Activated naive CD4-positive, alpha-beta T cell (primary cell): ENCODE results near the gene SAP25.
"Not testable (repeated sequence)": the region's sequence is repeated elsewhere in the genome, so short reads cannot be mapped to it uniquely, and the experiment has no call there.

ENCODE experiments used
- DNase-seq, 4 experiments: peaks; one replicate each; lab custom pipeline; 2025; lab: John Stamatoyannopoulos, UW

SAP25 gene

DNA sequence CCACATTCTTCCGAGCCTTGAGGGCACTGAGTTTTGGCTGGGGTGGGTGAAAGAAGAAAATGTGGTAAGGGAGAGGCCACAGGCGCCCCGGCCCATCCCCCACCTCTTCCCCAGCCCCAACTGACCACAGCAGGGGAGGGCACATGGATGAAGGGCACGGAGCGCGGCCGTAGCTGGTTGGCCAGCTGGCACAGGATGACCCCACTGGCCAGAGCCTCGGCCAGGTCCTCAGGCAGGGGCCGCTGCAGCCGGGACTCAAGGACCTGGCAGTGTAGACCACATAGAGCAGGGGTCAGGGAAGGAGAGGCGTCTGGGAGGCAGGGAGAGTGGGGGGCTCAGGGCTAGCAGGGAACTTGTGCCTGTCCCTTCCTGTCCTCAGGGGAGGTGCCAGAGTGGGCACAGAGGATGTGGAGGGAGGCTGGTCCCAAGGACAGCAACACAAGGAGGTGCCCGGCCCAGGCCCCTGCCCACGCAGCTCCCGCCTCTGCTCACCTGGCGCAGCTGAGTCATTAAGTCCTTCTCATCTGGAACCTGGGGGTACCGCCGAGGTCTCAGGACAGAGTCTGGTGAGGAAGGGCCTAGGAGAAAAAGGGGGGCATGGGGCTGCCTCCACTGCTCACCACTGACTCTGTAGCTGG is 2.2 kb upstream of the SAP25 start:
- DNase-seq, result no peak

DNA sequence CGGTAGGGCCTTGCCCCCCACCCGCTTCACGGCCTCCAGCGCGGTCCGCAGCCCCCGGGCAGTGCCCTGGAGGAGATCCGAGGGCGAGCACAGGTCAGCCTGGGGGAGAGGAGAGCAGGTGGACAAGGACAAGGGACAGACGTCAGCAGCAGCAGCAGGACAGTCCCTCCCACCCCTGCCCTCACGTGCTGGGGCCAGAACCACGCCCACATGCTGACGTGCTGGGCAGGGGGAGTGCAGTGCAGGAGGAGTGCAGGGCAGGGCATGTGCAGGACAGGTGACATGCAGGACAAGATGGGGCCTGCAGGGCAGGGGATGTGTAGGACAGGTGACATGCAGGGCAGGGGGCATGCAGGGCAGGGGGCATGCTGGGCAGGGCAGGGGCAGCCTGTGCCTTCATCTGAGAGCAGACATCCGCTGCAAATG is 1.5 kb upstream of the SAP25 start:
- DNase-seq, result no peak

DNA sequence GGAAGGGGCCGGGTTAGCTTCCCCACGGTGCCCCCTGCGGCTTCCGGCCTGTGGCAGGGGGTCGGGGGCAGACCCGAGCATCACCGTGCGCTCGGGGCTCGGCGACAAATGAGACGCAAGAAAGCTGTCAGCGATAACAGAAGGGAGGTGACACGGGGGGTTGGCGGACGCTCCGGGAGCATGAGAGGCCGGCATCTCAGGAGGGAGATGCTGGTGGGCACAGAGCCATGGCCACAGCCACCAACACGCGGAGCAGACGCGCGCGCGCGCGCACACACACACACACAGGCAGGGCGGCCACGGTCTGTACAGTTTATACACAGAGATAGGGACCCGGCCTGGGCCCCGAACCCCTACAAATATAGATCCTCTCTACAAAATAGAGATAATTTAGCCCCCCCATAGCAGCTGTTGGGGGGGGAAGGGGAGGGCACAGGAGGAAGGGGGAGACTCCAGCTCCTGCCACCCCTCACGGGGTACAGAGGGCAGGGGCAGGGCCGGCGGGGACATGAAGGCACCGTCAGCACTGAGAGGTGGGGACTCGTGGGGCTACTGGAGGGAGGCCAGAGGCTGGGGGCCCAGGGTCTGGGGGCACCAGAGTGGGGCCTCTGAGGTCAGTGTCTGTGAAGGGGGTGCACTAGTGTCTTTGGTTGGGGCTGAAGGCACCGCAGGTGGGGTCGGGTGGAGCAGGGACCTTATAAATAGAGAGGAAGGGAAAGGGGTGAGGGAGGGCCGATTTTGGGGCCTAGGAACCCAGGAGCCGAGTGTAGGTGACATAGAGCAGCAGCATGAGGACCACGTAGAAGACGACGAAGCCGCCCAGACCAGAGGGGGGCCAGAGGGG is 884 bp upstream of the SAP25 start:
- DNase-seq, result no peak

DNA sequence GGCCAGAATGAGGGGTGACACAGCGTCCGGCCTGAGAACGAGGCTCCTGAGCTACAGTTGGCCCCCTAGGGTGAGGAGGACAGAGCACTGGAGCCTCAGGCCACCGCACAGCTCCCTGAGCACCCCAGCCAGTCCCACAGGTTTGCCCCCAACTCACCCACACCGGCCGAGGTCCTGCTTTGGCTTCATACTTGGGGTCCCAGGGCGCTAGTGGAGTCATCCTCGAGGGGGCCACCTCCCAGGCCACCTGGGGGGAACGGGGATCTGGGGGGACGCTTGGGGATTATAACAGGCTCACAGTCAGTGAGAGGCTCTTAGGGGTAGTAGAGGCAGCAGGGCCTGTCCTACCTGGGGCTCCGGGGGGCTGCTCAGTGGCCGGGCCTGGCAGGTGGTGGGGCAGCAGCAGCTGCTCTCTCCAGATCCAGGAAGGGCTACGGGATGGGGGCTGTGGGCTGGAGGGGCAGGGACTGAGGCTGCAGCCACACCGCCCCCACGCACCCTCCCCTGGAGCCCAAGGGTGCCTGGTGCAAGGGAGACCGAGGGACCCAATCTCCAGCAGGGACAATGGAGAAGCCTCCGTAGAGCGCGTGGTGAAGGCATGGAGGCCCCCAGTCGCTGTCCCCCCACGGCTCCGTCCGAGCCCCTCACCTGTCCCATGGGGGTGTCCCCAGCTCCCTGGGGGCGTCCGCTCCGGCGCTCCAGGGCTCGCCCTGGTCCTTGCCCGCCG is 588 bp downstream of the SAP25 start:
- no peak for DNase-seq

DNA sequence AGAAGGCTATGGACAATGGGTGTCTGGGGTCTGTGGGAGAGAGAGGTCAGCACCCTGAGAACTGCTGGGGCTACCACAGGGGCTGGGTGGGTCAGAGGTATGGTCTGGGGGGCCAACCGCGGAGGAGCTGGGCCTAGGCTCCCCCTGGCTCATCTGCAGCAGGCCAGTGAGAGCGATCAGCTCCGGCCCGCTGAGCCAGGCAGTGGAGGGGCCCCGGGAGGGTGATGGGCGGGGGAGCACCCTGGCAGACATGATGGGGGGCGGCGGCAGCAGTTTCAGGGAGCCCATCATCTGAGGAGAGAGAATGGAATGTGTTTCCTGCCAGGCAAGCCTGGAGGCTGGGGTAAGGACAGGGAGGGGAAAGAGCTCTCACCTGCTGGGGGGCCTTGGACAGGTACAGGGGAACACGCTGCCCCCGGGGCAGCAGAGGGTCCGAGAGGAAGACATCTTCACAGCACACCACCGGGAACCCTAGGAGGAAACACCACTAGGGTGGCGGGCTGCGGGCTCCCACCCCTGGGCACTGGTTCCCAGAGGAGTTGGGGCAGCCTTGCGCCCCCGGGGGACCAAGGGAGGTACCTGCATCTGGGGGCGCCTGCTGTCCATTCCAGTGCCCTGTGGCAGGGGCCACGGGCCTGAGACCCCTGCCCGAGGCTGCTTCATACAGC is 1.3 kb downstream of the SAP25 start:
- no peak for DNase-seq

DNA sequence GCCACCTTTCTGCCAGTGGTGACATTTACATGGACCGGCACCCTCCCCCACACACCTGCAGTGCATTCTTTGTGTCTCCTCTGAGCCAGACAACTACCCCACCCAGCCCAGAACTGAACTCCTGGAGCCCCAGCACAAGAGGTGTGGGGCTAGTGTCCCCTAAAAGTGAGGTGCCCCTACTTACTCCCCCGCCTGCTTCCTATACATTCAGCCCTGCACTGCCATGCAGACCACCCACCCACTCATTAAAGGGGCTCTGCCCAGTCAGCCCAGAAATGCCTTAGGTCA is 1.9 kb downstream of the SAP25 start:
- no peak for DNase-seq

DNA sequence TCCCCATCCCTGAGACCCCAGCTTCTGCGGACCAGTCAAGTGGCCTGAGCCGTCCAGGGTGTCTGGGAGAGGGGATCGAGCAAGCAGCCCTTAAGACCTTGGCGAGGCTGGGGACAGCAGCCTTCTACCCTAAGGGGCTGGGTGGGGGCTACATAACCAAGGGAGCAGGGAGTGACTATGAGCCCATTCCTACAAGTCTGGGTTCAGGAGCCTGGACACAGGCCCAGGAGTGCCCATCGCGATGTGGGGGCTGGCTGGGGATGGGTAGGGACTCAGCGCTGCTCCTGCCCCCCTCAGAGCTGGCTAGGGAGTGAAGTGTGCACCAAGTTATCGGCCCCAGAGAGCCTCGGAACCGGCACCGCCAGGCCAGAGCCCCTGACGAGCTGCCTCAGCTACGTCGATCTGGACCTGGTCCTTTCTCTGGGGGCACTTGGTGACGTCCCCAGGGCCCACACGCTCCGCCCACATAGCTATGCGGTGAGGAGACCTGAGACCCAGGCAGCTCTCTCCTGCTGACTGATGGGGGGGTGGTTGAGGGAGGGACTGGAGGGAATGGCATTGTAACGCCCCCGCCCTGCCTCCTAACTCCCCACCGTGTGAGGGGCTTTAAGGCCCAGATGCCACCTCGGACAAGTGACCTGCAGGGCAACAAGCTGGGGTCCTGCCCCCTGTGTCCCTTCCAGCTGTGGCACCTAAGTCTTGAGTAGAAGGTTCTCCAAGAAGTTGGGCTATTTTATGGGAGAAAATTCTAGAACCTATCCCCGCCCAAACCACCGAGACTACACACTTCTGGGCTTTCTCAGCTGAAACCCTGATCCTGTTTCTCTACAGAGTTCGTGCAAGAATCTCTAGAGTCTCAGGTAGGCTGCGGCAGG is 2.5 kb downstream of the SAP25 start:
- no peak for DNase-seq

DNA sequence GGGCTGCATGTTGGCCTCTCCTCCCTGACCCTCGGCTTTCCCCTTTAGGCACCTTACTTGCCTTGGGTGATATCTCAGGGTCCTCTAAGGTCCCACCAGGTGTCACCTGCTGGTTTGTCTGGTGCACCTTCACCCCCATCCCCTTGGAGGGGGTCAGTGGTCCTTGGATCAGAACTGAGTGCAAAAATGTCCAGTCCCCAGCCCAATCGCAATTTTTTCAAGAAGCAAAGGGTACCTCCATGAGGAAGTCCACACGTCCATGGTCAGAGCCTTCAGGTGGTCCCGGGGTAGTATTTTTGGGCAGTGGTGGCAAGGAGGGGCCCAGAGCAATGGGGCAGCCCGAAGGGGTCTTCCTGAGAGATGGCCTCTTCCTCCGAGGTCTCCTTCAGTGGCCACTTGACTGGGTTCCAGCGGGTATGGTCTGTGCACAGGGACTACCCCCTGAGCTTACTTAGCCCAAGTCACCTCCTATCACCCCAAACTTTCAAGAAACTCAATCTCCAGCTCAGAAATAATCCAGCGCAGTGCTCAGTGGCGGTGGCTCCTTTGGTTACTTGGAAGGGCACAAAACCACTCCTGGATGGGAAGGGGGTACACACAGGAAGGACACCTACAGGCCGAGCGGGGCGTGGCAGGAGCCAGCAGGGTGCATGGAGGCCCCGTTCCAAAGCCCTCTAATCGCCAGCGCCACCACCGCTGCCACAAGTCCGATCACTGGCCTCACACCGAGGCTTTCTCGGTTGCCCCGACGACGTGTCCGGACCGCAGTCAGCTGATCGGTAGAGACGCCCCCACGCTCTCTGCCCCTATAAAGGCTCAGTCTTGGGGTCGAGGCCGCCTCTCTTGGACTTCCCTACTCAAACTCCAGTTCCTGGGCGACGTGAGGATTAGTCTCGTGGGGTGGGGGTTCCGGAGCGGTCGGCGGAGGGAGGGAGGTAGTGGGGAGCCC is 4.5 kb downstream of the SAP25 start:
- peak in 1 of 4 experiments; percentile 30 for DNase-seq

DNA sequence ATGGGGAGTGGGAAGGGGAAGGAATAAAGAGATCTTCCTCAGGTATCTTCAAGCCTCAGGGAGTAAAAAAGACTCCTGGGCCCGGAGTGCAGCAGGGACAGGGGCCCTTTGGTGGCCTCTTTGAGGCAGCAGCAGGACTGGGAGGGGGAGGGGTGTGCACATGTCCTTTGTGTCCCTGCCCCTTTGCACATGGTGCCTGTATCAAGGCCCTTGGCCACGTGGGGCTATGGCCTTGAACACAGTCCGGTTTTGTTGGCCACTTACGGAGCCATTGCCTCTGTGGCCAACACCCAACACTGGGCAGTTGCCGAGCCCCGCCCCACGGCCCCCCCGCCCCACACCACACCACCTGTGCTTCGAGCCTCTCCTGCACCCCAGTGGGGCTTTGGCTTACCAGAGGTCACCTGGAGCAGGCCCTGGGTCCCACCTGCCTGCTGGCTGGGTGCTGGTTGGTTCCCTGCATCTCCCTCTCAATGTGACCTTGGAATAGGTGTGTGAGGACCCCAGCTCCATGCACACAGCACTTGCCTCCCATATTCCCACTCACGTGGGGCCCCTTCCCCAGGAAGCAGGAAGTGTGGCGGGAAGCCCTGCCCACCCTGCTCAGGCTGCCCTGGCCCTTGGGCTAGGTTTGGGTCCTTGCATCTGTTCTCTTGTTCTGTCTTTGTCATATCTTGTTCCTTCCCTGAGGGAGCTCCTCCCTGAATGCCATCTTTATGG is 5.4 kb downstream of the SAP25 start:
- no peak for DNase-seq

DNA sequence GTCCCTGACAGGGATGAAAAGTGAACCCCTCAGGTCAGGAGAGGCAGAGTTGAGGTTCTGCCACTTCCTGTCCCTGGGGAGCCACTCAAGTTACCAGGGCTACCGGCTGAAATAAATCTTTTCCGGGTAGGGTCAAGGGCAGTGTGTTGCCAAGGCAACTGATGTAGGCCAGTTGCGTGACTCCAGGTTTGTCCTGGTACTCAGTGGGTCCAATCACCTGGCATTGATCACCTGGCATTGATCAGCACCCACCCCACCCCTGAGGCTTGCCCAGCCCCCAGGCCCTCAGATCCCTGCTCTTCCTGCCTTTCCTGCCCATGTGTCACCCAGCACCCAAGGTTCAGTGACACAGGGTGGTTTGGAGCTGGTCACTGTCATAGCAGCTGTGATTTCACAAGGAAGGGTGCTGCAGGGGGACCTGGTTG is 5.9 kb downstream of the SAP25 start:
- no peak for DNase-seq

DNA sequence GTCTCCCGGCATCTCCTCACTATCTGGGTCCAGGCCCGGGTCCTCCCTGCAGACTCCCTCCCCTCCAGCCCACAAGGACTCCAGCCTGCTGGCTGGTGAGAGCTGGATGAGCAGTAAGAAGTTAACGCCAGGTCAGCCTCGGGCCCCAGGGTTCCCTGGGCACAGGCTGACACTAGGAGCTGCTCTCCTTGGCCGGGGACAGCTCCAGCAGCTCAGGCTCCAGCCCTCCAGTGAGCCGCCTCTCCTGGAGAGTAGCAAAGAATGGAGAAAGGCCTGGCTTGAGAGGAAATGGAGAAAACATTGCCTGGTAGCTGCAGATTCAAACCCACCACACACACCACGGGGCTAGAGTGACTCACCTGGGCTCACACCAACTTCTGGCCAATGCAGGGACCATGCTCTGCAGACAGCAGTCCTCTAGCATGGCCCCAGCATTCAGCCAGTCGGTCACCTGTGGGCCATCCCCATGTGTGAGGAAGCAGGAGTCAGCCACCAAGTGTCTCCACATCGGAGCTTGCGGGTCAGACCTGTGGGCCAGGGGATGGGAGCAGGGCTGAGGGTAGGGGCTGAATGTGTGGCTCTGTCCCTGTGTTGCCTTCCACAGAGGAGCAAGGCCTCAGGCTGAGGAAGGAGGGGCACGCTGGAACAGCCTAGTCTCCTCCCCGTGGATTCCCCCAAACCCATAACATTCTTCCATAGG is 6.5 kb downstream of the SAP25 start:
- no peak for DNase-seq

DNA sequence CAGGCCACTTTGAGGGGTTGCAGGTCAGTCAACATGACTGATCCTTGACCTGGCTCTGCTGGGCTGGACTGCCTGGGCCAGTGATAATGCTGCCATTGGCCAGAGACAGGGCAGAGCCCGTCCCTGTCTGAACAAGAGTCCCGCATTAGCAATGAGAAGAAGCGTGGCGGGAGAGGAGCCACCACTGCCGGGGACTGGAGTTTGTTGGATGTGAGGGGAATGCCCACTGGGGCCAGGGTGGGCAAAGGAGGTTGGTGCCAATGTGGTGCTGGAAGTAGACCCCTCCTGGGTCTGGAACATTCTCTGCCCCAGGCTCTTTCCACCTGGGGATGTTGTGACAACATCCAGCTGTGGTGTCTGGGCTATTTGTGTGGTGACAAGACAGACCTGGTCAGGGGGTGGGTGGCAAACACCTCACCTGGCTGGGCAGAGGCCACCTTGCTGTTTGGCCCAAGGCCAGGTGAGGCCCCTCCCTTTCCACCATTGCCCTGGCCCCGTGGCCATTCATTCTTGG is 7.6 kb downstream of the SAP25 start:
- no peak for DNase-seq

DNA sequence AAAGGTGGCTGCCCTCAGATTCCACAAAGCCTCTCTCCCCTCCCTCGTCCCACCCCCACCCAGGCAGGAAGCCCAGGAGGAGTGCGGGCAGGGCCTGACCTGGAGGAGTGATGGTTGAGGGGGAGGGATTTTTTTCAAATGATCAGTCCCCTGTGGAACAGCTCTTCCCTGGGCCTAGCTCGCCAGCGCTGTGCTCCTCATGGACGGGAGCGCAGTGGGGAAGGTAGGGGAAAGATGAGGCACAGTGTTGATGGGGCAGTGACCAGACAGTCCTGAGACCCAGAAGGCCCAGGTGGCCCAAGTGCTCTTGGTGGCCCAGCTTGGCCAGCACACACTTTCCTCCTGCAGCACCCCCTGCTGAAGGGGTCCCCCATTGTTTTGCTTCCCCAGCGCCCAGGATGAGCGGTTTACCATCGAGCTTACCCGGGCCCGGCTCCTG is 8.5 kb downstream of the SAP25 start:
- no peak for DNase-seq

DNA sequence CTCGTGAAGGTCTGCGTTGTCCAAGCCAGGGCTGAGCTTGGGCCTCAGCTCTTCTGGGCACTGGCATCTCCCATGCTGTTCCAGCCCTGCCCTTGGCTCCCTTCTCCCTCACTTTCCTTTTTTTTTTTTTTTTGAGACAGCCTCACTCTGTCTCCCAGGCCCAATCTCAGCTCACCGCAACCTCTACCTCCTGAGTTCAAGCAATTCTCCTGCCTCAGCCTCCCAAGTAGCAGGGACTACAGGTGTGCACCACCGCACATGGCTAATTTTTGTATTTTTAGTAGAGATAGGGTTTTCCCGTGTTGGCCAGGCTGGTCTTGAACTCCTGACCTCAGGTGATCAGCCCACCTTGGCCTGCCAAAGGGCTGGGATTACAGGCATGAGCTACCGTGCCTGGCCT is 9.3 kb downstream of the SAP25 start:
- DNase-seq, result not testable (repeated sequence)

DNA sequence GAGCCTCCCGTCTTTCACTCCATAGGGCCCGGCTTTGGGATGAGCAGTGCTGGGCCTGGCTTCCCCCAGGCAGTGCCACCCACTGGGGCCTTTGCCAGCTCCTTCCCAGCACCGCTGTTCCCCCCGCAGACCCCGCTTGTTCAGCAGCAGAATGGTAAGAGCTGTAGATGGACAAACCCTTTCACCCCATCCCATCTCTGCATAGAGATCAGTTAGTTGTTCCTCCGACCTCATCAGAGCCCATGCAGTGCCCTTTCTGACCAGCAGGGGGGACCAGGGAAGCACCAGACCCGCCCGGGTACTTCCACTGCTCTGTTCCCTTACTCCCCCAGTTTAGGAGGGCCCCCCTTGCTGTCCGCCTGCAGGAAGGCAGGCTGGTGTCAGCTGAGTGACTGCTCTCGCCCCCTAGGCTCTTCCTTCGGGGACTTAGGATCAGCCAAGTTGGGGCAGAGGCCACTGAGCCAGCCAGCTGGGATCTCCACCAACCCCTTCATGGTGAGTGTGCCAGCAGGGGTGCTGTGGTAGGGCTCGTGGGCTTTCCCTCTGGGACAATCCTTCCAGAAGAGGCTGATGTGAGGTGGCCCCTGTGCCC is 9.8 kb downstream of the SAP25 start:
- DNase-seq, result peak; percentile 55 to 84 (median 82)

DNA sequence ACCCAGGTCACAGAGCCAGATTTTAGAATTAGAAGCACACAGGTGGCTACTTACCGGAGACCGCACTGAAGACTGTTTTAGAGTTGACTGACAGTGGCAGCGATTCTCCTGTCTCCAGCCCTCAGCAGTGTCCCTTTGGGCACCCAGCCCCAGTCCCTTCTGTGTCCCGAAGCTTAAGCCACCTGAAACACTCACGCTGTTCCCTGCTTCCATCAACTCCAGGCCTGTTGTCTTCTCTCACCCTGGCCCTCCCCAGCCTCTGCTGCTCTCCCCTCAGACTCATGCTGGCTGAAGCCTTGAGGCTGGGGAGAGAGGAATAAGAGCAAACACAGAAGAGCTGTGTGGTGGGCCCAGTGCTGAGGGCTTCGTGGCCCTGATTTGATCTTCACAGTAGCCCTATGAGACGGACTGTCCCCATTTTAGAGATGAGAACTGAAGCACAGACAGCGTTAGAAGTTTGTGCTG is 10.6 kb downstream of the SAP25 start:
- DNase-seq, result no peak

DNA sequence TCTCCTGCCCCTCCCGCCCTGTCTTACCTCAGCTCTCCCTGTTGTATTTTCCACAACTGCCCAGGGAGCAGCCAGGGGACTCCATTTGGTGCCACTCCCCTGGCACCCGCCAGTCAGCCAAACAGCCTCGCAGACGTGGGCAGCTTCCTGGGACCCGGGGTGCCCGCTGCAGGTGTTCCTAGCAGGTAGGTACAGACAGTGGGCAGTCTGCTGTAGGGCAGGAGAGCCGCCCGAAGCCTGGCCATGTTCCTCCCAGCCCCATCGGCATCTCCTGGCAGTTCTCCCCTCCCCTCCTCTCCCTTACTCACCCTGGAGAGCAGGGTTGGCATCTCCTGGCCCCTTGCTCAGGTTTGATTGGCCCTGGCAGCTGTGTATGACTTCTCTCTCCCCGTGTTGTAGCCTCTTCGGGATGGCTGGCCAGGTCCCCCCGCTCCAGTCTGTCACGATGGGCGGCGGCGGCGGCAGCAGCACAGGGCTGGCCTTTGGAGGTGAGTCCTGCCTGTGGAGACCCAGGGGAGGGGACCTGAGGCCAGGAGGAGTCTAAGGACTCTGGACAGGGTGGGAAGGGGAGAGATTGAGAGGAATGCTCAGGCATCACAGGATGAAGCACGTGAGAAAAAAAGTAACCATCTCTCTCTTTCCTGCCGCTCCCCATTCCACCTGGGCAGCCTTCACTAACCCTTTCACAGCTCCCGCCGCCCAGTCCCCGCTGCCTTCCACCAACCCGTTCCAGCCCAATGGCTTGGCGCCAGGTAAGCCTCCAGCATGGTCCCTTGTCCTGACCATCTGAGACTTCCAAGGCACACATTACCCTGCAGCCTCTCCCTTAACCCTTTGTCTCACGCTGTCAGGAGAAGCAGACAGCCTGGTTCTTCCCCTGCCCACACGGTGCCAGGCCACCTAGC is 11.3 kb downstream of the SAP25 start:
- DNase-seq, result no peak
